OCI-LY1 (cell line): Measurements from ENCODE around the gene NOS3.

Source experiments
- H2AFZ ChIP-seq: fragments of 200-600 bp; sonication (generic), shearing (Covaris generic); 2 replicates; pipeline ENCODE4 v1.6.0; 2014; ENCODE audit warnings: antibody characterized with exemption, mild to moderate bottlenecking, low read length
- H3F3A ChIP-seq: fragments of 200-600 bp; sonication (generic), shearing (Covaris generic); 2 replicates; pipeline ENCODE4 v1.6.0; 2014; ENCODE audit warnings: mild to moderate bottlenecking, antibody characterized with exemption, low read length, moderate library complexity; ENCODE audit not compliant: insufficient read depth
- H3K27ac ChIP-seq: fragments of 200-600 bp; sonication (generic); 2 replicates; pipeline ENCODE4 v1.5.1; 2014; ENCODE audit warnings: low read length, mixed run types, mild to moderate bottlenecking, low read depth; ENCODE audit not compliant: poor library complexity, severe bottlenecking
- H3K27me3 ChIP-seq: fragments of 200-600 bp; sonication (generic); 2 replicates; pipeline ENCODE4 v1.6.0; 2014; ENCODE audit warnings: antibody characterized with exemption, mild to moderate bottlenecking, low read length, moderate library complexity; ENCODE audit not compliant: insufficient read depth
- H3K36me3 ChIP-seq: fragments of 200-600 bp; sonication (generic); 2 replicates; pipeline ENCODE4 v1.6.1; 2014; ENCODE audit warnings: mild to moderate bottlenecking, antibody characterized with exemption, low read length, moderate library complexity, mixed read lengths; ENCODE audit not compliant: insufficient read depth
- H3K4me1 ChIP-seq: fragments of 200-600 bp; sonication (generic); 2 replicates; pipeline ENCODE4 v1.5.1; 2014; ENCODE audit warnings: mild to moderate bottlenecking, low read length, moderate library complexity; ENCODE audit not compliant: insufficient read depth, severe bottlenecking
- H3K4me2 ChIP-seq: fragments of 200-600 bp; sonication (generic), shearing (Covaris generic); 2 replicates; pipeline ENCODE4 v1.6.1; 2014; ENCODE audit warnings: low read length
- H3K4me3 ChIP-seq: fragments of 200-600 bp; sonication (generic); 2 replicates; pipeline ENCODE4 v1.5.1; 2014; ENCODE audit warnings: low read length, low read depth, mild to moderate bottlenecking, mixed read lengths; ENCODE audit not compliant: poor library complexity, severe bottlenecking
- H3K79me2 ChIP-seq: fragments of 200-600 bp; shearing (Covaris generic); 2 replicates; pipeline ENCODE4 v1.6.1; 2016; ENCODE audit warnings: mixed run types, low read length, mixed read lengths; ENCODE audit not compliant: insufficient read depth
- H3K9ac ChIP-seq: fragments of 200-600 bp; sonication (generic), shearing (Covaris generic); 2 replicates; pipeline ENCODE4 v1.6.1; 2014; ENCODE audit warnings: mild to moderate bottlenecking, low read length, mixed read lengths
- H3K9me2 ChIP-seq: fragments of 200-600 bp; sonication (generic), shearing (Covaris generic); 2 replicates; pipeline ENCODE4 v1.6.1; 2014; ENCODE audit warnings: low read depth, mild to moderate bottlenecking, low read length, mixed read lengths
- H3K9me3 ChIP-seq: fragments of 200-600 bp; shearing (Covaris generic); 2 replicates; pipeline ENCODE4 v1.6.1; 2014; ENCODE audit warnings: low read length, mixed read lengths
- H4K20me1 ChIP-seq: fragments of 200-600 bp; sonication (generic), shearing (Covaris generic); 2 replicates; pipeline ENCODE4 v1.6.0; 2016; ENCODE audit warnings: mild to moderate bottlenecking, low read length; ENCODE audit not compliant: insufficient read depth
- EZH2 ChIP-seq: fragments of 200-600 bp; sonication (generic), shearing (Covaris generic); IDR thresholded peaks from 2 replicates; pipeline ENCODE4 v1.8.0; 2017; ENCODE audit warnings: borderline replicate concordance, mixed run types, mild to moderate bottlenecking, antibody characterized with exemption, low read length, moderate library complexity, mixed read lengths
- TF ChIP-seq, protein P1 (sequence below): fragments of 200-600 bp; sonication (generic), shearing (Covaris generic); IDR thresholded peaks from 2 replicates; pipeline ENCODE4 v1.5.1; 2017; ENCODE audit warnings: mild to moderate bottlenecking, antibody characterized with exemption, low read length, moderate library complexity, mixed read lengths

Gene NOS3

GRCh38 chr7:150990416-150991186, at the start of gene NOS3:
NOS3 (plus strand) TSS chr7:150991017; CDS start chr7:150993804, 2,787 bp downstream.
- TF ChIP-seq, protein P1, sequence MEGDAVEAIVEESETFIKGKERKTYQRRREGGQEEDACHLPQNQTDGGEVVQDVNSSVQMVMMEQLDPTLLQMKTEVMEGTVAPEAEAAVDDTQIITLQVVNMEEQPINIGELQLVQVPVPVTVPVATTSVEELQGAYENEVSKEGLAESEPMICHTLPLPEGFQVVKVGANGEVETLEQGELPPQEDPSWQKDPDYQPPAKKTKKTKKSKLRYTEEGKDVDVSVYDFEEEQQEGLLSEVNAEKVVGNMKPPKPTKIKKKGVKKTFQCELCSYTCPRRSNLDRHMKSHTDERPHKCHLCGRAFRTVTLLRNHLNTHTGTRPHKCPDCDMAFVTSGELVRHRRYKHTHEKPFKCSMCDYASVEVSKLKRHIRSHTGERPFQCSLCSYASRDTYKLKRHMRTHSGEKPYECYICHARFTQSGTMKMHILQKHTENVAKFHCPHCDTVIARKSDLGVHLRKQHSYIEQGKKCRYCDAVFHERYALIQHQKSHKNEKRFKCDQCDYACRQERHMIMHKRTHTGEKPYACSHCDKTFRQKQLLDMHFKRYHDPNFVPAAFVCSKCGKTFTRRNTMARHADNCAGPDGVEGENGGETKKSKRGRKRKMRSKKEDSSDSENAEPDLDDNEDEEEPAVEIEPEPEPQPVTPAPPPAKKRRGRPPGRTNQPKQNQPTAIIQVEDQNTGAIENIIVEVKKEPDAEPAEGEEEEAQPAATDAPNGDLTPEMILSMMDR: no peak
- no peak for TF ChIP-seq EZH2
- H3K79me2 ChIP-seq: no peaks in the 10 kb centered on the region
- no peaks in the 10 kb centered on the region for H4K20me1 ChIP-seq
- H3F3A ChIP-seq: no peaks in the 10 kb centered on the region
- no peak within 1 kb of the TSS for H3K4me3 ChIP-seq
- H3K36me3 ChIP-seq: no peaks in the 10 kb centered on the region; the same call in 1 of the 2 replicates
- peaks cover 4% of the 10 kb centered on the region; the same call in 1 of the 2 replicates for H3K9me3 ChIP-seq
- no peak within 1 kb of the TSS for H2AFZ ChIP-seq
- no peak within 1 kb of the TSS for H3K4me2 ChIP-seq
- H3K9me2 ChIP-seq: no peaks in the 10 kb centered on the region
- no peak within 1 kb of the TSS for H3K9ac ChIP-seq
- H3K4me1 ChIP-seq: peaks cover 5% of the 10 kb centered on the region
- peaks cover 21% of the 10 kb centered on the region; the same call in 1 of the 2 replicates for H3K27me3 ChIP-seq
- no peak within 1 kb of the TSS for H3K27ac ChIP-seq

- Histone ChIP-seq H3K9ac (no peak overlapping the region), H3K79me2 (no peaks in the 10 kb centered on the region), H3K27ac (no peak overlapping the region), H4K20me1 (no peaks in the 10 kb centered on the region), H2AFZ (no peak overlapping the region), H3K4me3 (no peak overlapping the region), H3F3A (no peaks in the 10 kb centered on the region), H3K27me3 (0 out of 2 replicates have a peak, but pooled peaks cover 7% of the 10 kb centered on the region), H3K4me1 (peaks cover 10% of the 10 kb centered on the region), H3K36me3 (no peaks in the 10 kb centered on the region), H3K4me2 (no peak overlapping the region), H3K9me2 (no peaks in the 10 kb centered on the region), H3K9me3 (no peaks in the 10 kb centered on the region)
- TF ChIP-seq EZH2: no peak
- TF ChIP-seq, protein P1: no peak
Observed at GRCh38 chr7:150941351-150942000, 49.3 kb upstream of the NOS3 start.

GRCh38 chr7:150942001-150942590, 48.7 kb upstream of the NOS3 start:
- Histone ChIP-seq H3F3A (no peaks in the 10 kb centered on the region), H3K79me2 (no peaks in the 10 kb centered on the region), H3K4me1 (peaks cover 10% of the 10 kb centered on the region), H4K20me1 (no peaks in the 10 kb centered on the region), H3K4me2 (no peak overlapping the region), H3K9ac (no peak overlapping the region), H2AFZ (no peak overlapping the region), H3K27ac (no peak overlapping the region), H3K9me3 (no peaks in the 10 kb centered on the region), H3K27me3 (0 out of 2 replicates have a peak, but pooled peaks cover 7% of the 10 kb centered on the region), H3K36me3 (no peaks in the 10 kb centered on the region), H3K4me3 (no peak overlapping the region), H3K9me2 (no peaks in the 10 kb centered on the region)
- no peak for TF ChIP-seq EZH2
- TF ChIP-seq, protein P1: no peak
